Activated CD8-positive, alpha-beta memory T cell treated with anti-CD3 and anti-CD28 coated beads for 24 hours (primary cell): ENCODE results near the gene NAP1L4.
"Not testable (repeated sequence)": the region's sequence is repeated elsewhere in the genome, so short reads cannot be mapped to it uniquely, and the experiment has no call there.

ENCODE experiments used
- DNase-seq: peaks from one replicate; pipeline ENCODE4 v3.0.0-alpha.2; 2020

NAP1L4 gene

DNA sequence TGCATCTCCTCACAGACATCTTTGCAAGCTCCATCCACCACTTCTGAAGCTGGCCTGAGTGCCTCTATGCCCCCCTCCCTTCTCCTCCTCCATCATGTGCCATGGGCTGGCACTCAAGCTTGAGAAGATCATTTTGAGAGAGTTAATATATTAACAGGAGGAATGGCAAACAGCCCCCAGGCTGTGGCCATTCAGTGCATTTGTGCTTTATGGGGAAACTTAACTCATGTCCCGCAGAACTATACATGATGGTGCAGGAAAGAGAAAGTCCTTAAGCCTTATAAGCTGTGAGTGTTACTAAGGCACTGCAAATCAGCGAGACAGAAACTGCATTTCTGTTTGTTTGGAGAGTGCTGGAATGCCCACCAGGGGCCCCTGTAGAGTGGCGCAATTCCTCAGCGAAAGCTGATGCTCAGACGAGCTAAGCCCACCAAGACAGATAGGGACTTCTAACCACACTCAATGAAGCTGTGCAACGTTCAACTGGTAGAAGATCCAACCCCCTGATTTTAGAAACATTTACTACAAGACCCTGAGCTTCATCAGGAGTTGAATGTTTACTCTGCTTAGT lies 36.1 kb downstream of the NAP1L4 start:
- DNase-seq, result no peak

DNA sequence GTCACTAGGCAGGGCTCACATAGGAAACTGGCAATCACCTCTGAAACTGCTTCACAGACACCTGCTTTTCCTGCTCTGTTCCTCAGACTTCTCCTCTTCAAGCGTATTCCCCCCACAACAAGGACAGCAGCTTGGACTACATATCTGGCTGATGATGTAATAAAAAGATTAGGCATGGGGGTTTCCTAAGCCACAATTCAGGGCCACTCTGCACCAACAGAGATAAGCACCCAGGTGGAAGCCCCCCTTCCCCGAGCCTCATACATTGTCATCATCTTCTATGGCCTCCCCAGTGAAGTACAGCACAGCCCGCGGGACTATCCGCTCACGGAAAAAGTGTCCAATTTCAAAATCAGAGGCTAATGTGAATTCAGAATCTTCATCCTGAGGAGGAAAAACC lies 37.9 kb downstream of the NAP1L4 start:
- DNase-seq, result no peak

DNA sequence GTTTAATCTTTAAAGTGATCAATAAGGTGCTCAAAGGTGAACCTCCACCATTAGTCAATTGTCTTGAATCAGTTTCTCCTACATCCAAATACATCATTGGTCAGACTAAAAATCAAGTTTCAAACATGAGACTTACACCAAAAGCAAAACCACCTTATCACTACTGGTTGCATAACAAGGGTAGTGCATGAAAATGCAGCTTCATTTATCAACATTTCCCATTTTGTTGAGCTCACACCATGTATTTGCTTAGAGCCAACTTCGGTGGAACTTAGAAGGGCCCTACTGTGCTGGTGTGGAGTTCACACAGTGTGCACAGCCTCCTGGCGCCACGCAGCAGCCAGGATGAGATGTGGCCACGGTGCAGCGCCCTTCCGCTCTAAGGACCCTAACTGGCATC lies 39.8 kb downstream of the NAP1L4 start:
- no peak for DNase-seq

GRCh38 chr11:2951231-2952110 lies 40.7 kb downstream of the NAP1L4 start:
- DNase-seq, result no peak

- no peak for DNase-seq
These were observed 41.3 kb downstream of the NAP1L4 start for GRCh38 chr11:2950825-2951224.

DNA sequence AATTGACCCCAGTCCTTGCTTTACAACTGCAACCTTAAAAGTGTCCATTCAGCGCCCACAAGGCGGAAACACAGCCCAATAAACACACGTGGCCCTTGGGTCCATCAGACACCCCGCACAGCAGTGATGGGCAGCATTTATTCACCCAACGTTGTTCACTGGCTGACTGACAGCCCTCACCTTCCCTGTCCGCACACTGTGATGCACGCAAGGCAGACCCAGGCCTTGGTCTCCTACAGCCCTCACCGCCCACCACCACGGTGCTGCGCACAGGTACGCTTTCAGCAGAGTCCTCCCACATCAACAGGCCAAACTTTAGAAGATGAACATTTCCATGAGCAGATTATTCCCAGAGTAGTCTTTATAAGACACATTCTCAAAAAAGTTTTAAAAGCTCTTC lies 42.2 kb downstream of the NAP1L4 start:
- no peak for DNase-seq

DNA sequence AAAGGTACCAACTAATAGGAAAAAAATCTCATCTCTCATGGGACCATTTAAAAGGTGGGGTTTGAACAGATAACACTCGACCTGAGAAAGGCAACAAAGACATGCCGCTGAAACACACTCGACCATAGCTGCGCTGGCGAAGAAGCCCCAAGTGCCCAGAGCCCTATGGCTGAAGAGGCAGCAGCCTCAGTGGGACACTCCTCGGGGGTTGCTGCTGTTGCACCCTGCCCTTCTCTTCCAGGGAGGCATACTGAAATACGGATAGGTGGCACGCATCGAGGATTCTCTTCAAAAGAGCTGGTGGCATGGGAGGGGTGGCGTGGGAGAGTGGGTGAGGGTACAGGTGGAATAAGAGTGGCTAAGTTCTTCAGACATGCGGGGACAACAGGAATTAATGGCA lies 44.4 kb downstream of the NAP1L4 start:
- DNase-seq, result no peak

- DNase-seq, result no peak
These were observed 46.3 kb downstream of the NAP1L4 start for GRCh38 chr11:2945757-2946287.

DNA sequence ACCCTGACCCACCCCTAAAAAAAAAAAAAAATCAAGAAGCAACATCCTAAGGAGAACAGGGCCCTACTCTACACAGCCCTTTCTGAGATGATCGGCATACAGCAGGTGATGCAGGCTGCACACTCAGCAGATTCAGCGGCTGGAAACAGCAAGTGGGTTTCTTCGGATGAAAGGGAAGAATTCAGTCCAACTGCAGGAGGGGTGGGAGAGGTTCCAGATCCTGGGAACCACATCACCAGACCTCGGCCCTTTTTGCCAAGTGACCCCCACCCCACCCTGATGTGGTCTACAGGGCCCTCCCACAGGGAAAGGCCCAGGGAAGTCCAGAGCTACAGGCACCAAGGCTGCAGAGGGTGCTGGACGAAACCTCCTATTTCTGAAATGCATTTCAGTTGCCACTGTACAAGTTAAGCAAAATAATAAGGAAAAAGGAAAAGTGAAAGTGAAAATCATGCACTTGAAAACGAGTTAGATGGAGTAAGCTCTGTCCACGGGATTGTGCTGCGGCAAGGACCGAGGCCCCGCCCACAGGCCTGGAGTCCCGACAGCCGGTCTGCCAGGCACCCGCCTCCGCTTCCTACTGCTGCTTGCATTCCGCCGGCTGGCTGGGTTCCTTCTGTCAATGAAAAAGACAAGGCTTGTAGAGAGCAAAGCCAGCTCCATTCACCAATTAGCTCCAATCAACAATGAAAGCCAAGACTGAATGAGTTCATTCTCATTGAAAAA lies 46.9 kb downstream of the NAP1L4 start:
- DNase-seq, result peak; percentile 73

GRCh38 chr11:2944530-2944929 lies 47.6 kb downstream of the NAP1L4 start:
- no peak for DNase-seq

GRCh38 chr11:2943711-2944118 lies 48.4 kb downstream of the NAP1L4 start:
- DNase-seq, result peak; percentile 61

GRCh38 chr11:2942872-2943710 lies 49.0 kb downstream of the NAP1L4 start:
- DNase-seq, result peak; percentile 59

GRCh38 chr11:2942447-2942846 lies 49.7 kb downstream of the NAP1L4 start:
- no peak for DNase-seq

DNA sequence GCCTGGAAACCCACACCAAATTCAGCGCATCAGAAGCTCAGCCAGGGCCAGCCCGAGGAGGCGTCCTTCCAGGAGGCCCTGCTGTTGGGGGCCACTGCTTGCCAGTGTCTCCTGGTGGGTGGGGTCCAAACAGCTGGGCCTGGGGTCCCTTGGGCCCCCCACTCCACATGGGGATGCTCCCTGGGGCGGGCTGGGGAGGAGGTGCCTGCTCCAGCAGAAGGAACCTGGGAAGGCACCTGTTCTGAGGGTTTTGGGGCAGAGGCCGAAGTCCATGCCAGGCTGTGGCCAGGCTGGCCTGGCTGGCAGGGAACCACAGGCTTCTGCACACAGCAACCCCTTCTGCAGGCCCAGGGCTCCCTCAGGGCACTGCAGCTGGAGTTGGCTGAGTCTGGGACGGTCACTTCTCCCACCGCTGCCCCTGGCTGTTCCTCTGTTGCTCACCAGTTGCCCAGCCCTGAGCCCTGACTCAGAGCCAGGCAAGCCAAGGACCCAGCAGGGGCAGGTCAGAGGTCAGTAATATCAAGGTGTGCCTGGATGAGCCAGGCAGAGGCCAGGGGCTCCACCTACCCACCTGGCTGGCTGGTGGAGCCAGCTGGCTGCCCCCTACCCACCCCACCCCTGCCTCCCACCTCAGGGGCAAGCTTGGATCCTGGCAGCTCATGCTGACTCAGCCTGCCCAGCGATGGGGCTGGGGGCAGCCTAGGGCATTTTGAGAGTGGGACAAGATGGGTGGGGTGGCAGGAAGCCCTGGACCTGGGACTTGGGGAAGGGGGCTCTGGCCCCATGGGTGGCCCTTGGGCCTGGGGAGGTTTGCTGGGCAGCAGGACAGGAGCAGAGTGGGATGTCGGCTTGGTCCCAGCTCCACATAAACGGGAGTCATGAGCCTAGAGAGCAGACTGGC lies 51.0 kb downstream of the NAP1L4 start:
- DNase-seq, result no peak

- no peak for DNase-seq
These were observed 51.8 kb downstream of the NAP1L4 start for GRCh38 chr11:2940147-2940920.

GRCh38 chr11:2938458-2939418 lies 53.4 kb downstream of the NAP1L4 start:
- not testable (repeated sequence) for DNase-seq

DNA sequence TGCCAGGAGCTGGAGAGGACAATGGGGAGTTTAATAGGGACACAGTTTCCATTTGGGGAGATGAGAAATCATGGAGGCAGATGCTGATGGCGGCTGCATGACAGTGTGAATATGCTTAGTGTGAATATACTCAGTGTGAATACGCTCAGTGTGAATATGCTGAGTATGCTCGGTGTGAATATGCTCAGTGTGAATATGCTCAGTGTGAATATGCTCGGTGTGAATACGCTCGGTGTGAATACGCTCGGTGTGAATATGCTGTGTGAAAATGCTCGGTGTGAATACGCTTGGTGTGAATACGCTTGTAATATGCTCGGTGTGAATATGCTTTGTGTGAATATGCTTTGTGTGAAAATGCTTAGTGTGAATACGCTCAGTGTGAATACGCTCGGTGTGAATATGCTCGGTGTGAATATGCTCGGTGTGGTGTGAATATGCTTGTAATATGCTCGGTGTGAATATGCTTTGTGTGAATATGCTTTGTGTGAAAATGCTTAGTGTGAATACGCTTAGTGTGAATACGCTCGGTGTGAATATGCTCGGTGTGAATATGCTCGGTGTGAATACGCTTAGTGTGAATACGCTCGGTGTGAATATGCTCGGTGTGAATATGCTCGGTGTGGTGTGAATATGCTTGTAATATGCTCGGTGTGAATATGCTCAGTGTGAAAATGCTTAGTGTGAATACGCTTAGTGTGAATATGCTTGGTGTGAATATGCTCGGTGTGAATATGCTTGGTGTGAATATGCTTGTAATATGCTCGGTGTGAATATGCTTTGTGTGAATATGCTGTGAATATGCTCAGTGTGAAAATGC lies 54.3 kb downstream of the NAP1L4 start:
- DNase-seq, result not testable (repeated sequence)

GRCh38 chr11:2934611-2935239 lies 57.4 kb downstream of the NAP1L4 start:
- no peak for DNase-seq
